GM19463 (cell line): ENCODE data around the gene APP.
"Not testable (repeated sequence)": the region's sequence is repeated elsewhere in the genome, so short reads cannot be mapped to it uniquely, and the experiment has no call there.

Source experiments
- ATAC-seq: cut with Tn5 transposase; IDR thresholded peaks from one replicate; pipeline ENCODE4 v1.9.1; 2021; ENCODE audit warnings: mild to moderate bottlenecking, moderate library complexity; ENCODE audit not compliant: unreplicated experiment

APP gene

GRCh38 chr21:26105819-26106218 is 64.8 kb downstream of the APP start:
- ATAC-seq, result no peak

GRCh38 chr21:26100573-26100972 is 70.0 kb downstream of the APP start:
- no peak for ATAC-seq

DNA sequence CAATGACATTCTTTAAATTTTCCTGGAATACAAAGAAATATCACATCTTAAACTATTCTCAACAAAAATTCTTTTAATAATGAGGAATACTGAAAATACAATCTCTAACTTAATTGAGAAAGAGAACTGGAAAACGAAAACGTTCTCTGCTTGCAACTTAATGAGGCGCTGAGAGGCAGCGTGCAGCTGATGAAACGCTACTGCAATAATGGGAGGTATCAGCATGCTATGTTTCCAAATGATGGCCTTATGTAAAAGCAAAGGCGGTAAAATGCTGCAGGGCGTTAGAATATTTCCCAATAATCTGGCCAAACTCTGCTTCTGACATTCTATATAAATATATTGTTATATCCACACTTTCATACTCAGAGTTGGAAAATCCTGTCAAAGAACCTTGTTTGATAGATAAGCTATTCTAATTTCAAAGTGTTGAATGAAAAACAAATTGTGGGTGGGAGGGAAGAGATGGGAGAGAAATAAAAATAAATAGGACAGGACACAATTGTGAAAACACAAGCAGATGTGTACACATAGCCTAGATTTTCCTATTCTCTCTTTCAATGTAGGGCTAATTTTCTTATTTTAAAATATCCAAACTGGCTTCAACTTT is 70.9 kb downstream of the APP start:
- no peak for ATAC-seq

DNA sequence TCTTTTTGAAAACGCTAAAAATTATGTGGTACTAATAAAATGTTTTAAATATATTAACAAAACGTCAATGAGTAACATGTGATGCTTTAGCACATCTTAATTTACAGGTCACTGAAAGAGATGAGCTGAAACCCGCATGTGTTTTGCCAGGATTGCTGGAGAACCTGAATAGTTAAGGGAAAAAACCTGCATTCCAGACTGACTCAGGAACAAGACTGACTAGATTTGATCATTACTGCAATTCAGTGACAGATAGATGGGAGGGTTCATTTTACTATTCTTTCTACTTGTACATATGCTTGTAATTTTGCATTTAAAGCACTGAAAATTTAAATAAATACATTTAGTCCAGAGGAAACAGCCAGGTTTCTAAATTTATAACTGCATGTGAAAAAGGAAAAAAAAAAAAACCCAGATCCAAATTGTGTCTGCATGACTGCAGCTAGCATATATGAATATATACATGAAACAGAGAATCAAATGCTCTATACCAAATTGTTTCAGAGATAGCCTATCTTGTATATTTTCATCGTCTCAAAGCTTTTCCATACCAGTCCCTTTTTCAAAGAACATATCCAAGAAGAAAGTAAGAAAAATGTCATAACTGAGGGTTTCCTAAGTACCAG is 71.7 kb downstream of the APP start:
- no peak for ATAC-seq

GRCh38 chr21:26097475-26097874 is 73.1 kb downstream of the APP start:
- no peak for ATAC-seq

- ATAC-seq, result no peak
Measured at GRCh38 chr21:26096494-26097371, 73.8 kb downstream of the APP start.

- no peak for ATAC-seq
Measured at GRCh38 chr21:26095131-26095530, 75.4 kb downstream of the APP start.

DNA sequence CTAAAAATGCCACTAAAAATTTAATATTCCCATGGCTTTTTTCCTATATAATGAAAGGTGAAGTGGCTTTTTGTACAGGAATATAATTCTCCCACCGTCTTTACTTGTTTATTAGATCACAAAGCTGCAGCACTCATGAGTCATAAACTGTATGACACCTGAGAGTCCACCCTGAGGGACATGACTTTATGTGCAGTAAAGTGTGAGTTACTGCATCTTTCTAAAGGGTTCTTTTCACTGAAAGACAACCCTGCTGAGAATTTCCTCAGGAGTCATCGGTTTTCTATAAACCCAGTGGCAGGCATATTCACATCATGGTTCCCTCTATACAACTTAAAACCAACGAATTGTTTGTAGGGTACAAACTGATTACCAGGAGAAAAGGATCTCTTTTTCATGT is 77.4 kb downstream of the APP start:
- ATAC-seq, result no peak

DNA sequence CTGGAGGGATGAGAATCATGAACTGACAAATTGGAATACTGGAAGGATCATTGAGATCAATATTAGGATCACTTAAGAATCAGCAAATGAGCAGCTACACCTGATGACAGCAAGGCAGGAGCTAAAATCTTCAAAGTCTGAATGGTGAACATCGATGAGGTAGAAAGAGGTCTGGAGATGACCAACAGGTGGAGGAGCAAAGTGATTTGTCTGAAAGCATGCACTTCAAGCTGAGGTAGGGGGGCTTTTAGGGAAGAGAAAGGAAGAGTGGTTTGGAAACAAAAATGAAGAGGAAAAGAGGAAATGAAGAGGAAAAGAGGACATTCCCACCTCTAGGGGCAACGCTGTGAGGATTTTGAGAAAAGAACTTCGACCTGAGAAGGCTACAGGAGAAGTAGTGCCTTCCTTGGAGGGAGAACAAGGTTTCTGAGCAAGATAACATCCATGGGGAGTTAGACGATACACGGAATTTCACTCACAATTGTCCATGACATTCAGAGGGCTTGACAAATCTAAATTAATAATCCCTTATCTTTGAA is 79.0 kb downstream of the APP start:
- no peak for ATAC-seq

DNA sequence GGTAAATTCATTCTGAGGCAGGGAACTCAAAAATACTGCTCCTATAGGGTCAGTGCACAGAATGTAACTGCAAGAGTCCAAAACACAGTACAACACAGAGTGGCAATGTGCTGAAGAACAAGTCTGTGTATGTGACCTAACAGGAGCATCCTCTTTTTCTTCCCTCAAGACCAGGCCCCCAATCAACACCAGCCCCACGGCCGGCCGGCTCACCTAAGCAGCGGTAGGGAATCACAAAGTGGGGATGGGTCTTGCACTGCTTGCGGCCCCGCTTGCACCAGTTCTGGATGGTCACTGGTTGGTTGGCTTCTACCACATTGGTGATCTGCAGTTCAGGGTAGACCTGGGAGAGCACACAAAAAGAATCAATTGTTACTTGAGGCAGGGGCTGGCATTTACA is 80.8 kb downstream of the APP start:
- no peak for ATAC-seq

- ATAC-seq, result no peak
Measured at GRCh38 chr21:26087223-26087918, 83.2 kb downstream of the APP start.

- no peak for ATAC-seq
Measured at GRCh38 chr21:26085882-26086281, 84.7 kb downstream of the APP start.

- ATAC-seq, result no peak
Measured at GRCh38 chr21:26085127-26085526, 85.4 kb downstream of the APP start.

DNA sequence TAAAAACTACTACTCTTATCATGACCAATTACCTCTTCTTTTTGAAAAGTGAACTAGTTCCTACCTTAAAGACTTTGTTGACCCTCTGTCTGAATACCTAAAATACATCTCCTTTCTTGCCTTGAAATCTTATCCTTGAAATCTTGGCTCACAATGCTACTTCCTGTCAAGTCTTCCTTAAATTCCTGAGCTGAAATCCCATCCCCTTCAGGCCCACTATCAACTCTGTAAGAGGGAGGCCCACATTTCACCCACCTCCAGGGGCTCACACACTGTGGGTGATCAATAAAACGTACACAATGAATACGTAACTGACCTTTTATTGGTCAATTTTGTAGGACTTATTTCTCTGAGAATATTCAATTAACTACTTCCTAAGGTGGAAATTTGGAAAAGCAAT is 88.0 kb downstream of the APP start:
- no peak for ATAC-seq

DNA sequence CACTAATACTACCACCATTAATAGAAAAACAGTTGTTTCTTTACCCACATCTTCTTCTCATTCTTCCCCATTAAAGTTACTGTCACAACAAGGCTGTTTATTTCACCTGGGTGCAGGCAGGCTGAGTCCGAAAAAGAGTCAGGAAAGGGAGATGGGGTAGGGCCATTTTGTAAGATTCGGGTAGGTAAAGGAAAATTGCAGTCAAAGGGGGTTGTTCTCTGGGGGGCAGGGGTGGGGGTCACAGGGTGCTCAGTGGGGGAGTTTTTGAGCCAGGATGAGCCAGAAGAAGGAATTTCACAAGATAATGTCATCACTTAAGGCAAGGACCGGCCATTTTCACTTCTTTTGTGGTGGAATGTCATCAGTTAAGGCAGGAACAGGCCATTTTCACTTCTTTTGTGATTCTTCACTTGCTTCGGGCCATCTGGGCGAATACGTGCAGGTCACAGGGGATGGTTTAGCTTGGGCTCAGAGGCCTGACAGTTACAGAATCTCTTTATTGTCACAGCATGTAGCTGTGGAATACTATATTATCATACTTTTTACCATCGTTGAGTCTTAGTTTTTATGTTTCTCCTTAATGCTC is 89.3 kb downstream of the APP start:
- ATAC-seq, result not testable (repeated sequence)

DNA sequence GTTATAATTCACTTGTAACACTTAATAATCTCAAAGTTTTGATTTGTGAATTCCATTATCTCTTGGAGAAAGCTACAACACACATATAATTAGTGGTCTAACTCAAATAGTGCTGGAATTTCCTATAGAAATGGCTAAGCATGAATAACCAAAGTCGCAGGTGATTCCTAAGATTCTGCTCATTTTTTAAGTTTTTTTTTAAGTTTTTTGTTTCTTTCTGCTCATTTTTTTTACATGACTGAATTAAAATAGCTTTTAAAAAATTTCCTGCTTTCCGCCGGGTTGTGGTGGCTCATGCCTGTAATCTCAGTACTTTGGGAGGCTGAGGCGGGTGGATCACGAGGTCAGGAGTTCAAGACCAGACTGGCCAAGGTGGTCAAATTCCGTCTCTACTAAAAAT is 90.4 kb downstream of the APP start:
- no peak for ATAC-seq

- no peak for ATAC-seq
Measured at GRCh38 chr21:26079366-26079765, 91.2 kb downstream of the APP start.

DNA sequence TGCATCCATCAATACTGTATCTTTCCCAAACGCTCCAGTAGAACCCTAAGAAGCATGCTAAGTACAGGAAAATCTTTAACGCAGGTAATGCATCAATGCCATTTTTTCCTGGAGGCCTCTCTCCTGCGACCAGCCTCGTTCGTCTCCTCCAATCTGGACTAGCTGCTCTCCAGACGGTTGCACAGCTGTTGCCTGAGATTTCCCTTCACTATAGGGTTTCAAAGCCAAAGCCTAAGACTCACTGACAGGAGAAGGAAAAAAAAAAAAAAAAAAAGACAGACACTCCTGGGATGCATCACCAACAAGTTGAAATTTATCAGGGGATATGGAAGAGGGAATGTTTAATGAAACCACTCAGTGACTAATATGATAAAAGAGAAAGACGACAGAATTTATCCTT is 93.0 kb downstream of the APP start:
- ATAC-seq, result no peak

DNA sequence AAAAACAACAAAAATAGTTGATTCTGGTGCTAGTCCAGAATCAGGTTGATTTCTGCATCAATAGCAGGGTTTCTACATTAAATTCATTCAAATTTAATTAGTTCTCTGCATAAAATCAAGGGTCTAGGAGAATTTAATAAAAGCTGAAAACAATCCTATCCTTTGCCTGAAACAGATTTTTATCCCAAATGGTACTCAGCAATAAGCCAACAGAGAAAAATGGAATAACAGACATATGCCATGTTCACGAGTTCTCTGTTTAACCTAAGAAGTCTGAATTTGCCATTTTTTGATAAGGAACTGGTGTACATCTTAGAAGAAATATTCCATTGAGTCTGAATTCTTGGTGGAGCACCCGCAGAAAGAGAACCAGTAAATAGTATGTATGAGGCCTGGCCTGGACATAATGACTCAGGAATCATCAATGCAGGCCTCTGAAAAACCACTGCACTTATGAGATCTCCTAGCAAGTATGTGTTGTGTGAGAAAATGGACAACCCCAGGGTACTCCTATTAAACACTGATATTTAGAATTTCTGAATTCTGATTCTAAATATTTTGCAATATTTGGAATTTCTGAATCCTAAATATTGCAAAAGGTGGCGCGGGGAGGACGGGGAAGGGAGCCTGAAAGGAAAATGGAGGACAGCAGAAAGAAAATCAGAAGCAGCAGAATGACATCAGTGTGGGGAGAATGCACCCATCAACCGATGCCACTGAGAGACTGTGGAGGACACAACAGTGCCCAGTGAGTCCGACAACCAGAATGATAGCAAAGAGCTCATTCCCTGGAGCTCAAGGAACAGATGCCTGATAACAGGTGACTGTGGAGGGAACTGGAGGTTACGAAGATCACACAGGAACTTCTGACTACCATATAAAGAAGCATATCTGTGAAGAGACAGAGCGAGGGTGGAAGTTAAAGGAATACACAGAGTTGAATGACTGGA is 97.6 kb downstream of the APP start:
- ATAC-seq, result no peak
